Chondrocyte (in vitro differentiated cells): Measurements from ENCODE around the gene MYH13. TPM values are rescaled to one million over a fixed set of nuclear protein-coding genes. Genes with fewer than 3 reads are reported as not detected.

ENCODE experiments used
- DNase-seq: peaks from one replicate; pipeline ENCODE4 v3.0.0; 2021; ENCODE audit warnings: mixed read lengths, low spot score
- H3K27ac Mint-ChIP-seq: one replicate; pipeline ENCODE4 v1.8.0; 2021; ENCODE audit warnings: mild to moderate bottlenecking, moderate library complexity, mixed read lengths; ENCODE audit not compliant: unreplicated experiment
- H3K27me3 Mint-ChIP-seq: 2 replicates; pipeline ENCODE4 v1.8.0; 2021; ENCODE audit warnings: low read depth, mixed read lengths
- H3K36me3 Mint-ChIP-seq: 2 replicates; pipeline ENCODE4 v1.8.0; 2021; ENCODE audit warnings: low read depth, mixed read lengths
- H3K4me1 Mint-ChIP-seq: 2 replicates; pipeline ENCODE4 v1.8.0; 2021; ENCODE audit warnings: low read depth, mild to moderate bottlenecking, mixed read lengths
- H3K4me3 Mint-ChIP-seq: one replicate; pipeline ENCODE4 v1.8.0; 2021; ENCODE audit warnings: mild to moderate bottlenecking, moderate library complexity, mixed read lengths; ENCODE audit not compliant: unreplicated experiment
- H3K9me3 Mint-ChIP-seq: 2 replicates; pipeline ENCODE4 v1.8.0; 2021; ENCODE audit warnings: low read depth, mixed read lengths
- total RNA-seq: library from RNA; stranded (reverse); gene quantifications from 3 replicates; pipeline ENCODE4 v1.2.1, GENCODE V29; 2021
- TF ChIP-seq, protein P1 (sequence below): fragments of 200-600 bp; sonication (generic); IDR thresholded peaks from 2 replicates; pipeline ENCODE4 v1.5.0; 2021; ENCODE audit warnings: antibody characterized with exemption, mild to moderate bottlenecking, moderate library complexity

MYH13 gene
- total RNA-seq, 1 donor from 2014 or later, result not detected

DNA sequence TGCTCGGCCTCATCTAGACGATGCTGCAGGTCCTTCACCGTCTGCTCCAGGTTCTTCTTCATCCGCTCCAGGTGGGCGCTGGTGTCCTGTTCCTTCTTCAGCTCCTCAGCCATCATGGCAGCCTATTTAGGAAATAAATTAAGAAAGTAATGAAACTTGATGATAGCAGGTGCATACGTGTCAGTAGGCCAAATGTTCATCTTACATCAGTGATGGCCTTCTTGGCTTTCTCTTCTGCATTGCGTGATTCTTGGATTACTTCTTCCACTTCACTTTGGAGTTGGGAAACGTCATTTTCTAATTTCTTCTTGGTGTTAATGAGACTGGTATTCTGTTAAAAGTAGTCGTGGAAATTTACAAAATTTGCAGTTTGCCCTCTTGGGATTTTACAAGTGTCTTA lies 20.1 kb upstream of the MYH13 start:
- Mint-ChIP-seq H3K4me3 (no peak overlapping the region), H3K27me3 (peaks cover 6% of the 10 kb centered on the region), H3K36me3 (no peaks in the 10 kb centered on the region), H3K27ac (no peak overlapping the region), H3K9me3 (no peaks in the 10 kb centered on the region), H3K4me1 (no peaks in the 10 kb centered on the region)
- no peak for DNase-seq
- TF ChIP-seq, protein P1, sequence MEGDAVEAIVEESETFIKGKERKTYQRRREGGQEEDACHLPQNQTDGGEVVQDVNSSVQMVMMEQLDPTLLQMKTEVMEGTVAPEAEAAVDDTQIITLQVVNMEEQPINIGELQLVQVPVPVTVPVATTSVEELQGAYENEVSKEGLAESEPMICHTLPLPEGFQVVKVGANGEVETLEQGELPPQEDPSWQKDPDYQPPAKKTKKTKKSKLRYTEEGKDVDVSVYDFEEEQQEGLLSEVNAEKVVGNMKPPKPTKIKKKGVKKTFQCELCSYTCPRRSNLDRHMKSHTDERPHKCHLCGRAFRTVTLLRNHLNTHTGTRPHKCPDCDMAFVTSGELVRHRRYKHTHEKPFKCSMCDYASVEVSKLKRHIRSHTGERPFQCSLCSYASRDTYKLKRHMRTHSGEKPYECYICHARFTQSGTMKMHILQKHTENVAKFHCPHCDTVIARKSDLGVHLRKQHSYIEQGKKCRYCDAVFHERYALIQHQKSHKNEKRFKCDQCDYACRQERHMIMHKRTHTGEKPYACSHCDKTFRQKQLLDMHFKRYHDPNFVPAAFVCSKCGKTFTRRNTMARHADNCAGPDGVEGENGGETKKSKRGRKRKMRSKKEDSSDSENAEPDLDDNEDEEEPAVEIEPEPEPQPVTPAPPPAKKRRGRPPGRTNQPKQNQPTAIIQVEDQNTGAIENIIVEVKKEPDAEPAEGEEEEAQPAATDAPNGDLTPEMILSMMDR, result no peak

DNA sequence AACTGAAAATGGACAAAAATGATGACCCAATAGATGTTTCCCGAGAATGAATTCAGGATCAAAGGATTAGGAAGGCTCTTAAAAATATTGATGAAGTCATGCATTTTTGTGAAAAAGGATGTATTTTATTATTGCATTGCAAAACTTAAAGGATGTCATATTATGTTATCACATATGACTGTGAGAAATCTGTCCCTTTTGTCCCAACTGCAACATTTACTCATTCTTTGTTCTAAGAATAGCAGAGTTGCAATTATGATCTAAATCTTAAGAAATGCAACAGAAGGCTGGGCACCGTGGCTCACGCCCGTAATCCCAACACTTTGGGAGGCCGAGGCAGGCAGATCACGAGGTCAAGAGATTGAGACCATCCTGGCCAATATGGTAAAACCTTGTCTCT lies 13.1 kb upstream of the MYH13 start:
- no peaks in the 10 kb centered on the region for H3K36me3 Mint-ChIP-seq
- H3K4me1 Mint-ChIP-seq, result no peaks in the 10 kb centered on the region
- H3K4me3 Mint-ChIP-seq, result no peak overlapping the region
- H3K9me3 Mint-ChIP-seq, result peaks cover 4% of the 10 kb centered on the region
- TF ChIP-seq, protein P1, result no peak
- peaks cover 9% of the 10 kb centered on the region for H3K27me3 Mint-ChIP-seq
- H3K27ac Mint-ChIP-seq, result no peak overlapping the region
- no peak for DNase-seq

DNA sequence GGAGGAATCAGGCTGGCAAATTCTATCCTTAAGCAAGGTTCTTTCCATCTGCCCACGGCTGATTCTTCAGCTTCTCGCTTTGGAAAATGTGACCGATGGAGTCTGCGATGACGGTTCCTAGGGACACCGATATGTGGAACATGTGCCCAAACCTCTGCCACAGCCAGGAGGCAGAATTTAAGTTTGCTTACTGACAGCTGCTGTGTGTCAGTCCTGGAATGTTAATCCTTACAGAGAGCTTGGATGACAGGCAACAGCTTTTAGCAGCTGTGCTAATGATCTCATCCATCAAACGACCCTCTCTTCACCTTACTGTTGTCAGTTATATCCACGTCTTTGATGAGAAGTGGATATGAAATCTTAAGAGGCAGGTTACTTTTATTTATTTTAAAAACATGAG lies 11.4 kb upstream of the MYH13 start:
- no peak overlapping the region for H3K27ac Mint-ChIP-seq
- H3K4me3 Mint-ChIP-seq, result no peak overlapping the region
- peaks cover 8% of the 10 kb centered on the region for H3K27me3 Mint-ChIP-seq
- no peaks in the 10 kb centered on the region for H3K4me1 Mint-ChIP-seq
- H3K9me3 Mint-ChIP-seq, result peaks cover 4% of the 10 kb centered on the region
- H3K36me3 Mint-ChIP-seq, result no peaks in the 10 kb centered on the region
- TF ChIP-seq, protein P1, result no peak
- DNase-seq, result no peak

DNA sequence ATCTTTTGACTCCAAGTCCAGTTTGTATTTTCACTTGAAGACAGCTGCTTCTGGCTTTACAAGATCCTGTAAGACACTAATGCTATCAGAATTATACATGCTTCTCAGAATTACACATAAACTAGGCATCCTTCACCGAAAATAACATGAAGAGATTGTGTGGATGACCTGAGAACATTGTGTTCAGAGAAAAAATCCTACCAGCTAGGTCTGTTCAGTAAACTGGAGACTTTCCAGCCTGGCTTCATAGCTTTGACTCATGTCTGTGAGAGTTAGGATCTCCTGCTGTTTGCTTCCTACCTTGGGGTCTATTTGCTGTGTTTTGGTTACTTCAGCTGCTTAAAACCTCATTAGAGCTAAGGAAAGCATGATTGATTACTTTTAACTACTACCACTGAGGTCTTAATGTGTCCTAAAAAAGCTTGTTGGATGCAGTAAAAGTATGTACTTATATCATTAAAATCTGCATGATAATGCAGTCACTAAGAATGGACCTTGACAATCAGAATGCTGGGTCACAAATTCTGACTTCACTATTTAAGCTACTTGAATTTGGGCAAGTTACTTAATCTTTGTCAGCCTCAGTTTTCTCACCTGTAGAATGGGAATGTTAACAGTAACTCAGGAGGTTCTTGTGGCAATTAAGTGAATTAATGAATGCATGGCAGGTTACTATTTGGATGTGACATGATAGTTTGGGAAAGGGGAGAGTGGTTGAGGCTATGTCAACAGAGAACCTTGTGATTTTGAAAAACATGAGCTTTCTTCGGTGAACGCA lies 8.0 kb upstream of the MYH13 start:
- H3K4me3 Mint-ChIP-seq, result no peak overlapping the region
- no peak for DNase-seq
- peaks cover 7% of the 10 kb centered on the region for H3K27me3 Mint-ChIP-seq
- TF ChIP-seq, protein P1, result no peak
- H3K4me1 Mint-ChIP-seq, result no peaks in the 10 kb centered on the region
- H3K27ac Mint-ChIP-seq, result no peak overlapping the region
- no peaks in the 10 kb centered on the region for H3K36me3 Mint-ChIP-seq
- H3K9me3 Mint-ChIP-seq, result no peaks in the 10 kb centered on the region

DNA sequence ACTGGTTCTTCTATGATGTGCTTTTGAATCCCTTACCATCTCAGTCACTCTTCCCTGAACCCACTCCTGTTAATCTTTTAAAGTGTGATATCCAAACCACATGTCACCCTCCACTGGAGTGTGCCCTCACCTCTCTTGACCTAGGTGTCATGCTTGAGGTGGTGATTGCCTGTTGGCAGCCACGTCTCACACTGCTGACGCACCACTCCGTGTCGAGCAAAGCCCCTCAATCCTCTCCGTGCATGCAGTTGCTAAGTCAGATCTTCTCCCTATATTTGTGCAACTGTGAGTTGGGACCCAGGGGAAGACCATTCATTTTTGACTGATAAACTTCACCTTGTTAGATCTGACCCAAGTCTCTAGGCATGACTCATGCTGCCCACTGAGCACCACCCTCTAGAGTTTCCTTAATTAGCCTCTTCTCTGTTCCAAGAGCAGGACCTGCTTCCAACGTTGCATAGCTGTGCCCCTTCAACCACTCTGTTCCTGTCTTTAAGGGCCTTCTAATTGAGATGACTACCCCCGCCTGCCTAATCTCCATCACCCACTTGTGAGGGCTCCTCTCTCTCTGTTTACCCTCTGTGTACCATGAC lies 2.7 kb downstream of the MYH13 start:
- peaks cover 4% of the 10 kb centered on the region for H3K27me3 Mint-ChIP-seq
- H3K36me3 Mint-ChIP-seq, result no peaks in the 10 kb centered on the region
- no peak overlapping the region for H3K27ac Mint-ChIP-seq
- no peak for DNase-seq
- H3K4me3 Mint-ChIP-seq, result no peak overlapping the region
- TF ChIP-seq, protein P1, result no peak
- H3K9me3 Mint-ChIP-seq, result no peaks in the 10 kb centered on the region
- no peaks in the 10 kb centered on the region for H3K4me1 Mint-ChIP-seq
